Progenitor cell of endocrine pancreas (in vitro differentiated cells): ENCODE data around the gene SIM1. TPM values are rescaled to one million over a fixed set of nuclear protein-coding genes. Genes with fewer than 3 reads are reported as not detected.

Source experiments
- DNase-seq: peaks from one replicate; pipeline ENCODE4 v3.0.0; 2021; ENCODE audit warnings: low spot score; ENCODE audit not compliant: unreplicated experiment
- H3K27ac Mint-ChIP-seq: 2 replicates; pipeline ENCODE4 v1.8.0; 2021; ENCODE audit warnings: mild to moderate bottlenecking, moderate library complexity, mixed read lengths
- H3K27me3 Mint-ChIP-seq: 2 replicates; pipeline ENCODE4 v1.8.0; 2021; ENCODE audit warnings: mixed read lengths
- H3K36me3 Mint-ChIP-seq: 2 replicates; pipeline ENCODE4 v1.8.0; 2022; ENCODE audit warnings: mixed read lengths; ENCODE audit not compliant: insufficient read depth
- H3K4me1 Mint-ChIP-seq: 2 replicates; pipeline ENCODE4 v1.8.0; 2021; ENCODE audit warnings: low read depth, mixed read lengths
- H3K4me3 Mint-ChIP-seq: 2 replicates; pipeline ENCODE4 v1.8.0; 2021; ENCODE audit warnings: low read depth, mild to moderate bottlenecking, moderate library complexity, mixed read lengths
- H3K9me3 Mint-ChIP-seq: 2 replicates; pipeline ENCODE4 v1.8.0; 2021; ENCODE audit warnings: low read depth, mixed read lengths
- total RNA-seq: library from RNA; stranded (reverse); gene quantifications from 2 replicates; pipeline ENCODE4 v1.2.1, GENCODE V29; 2021
- TF ChIP-seq, protein P1 (sequence below): fragments of 200-600 bp; sonication (generic); IDR thresholded peaks from one replicate; pipeline ENCODE4 v1.5.0; 2021; ENCODE audit warnings: antibody characterized with exemption, mild to moderate bottlenecking; ENCODE audit not compliant: unreplicated experiment

The SIM1 gene
- total RNA-seq, 1 donor from 2014 or later, result 6.9 TPM

DNA sequence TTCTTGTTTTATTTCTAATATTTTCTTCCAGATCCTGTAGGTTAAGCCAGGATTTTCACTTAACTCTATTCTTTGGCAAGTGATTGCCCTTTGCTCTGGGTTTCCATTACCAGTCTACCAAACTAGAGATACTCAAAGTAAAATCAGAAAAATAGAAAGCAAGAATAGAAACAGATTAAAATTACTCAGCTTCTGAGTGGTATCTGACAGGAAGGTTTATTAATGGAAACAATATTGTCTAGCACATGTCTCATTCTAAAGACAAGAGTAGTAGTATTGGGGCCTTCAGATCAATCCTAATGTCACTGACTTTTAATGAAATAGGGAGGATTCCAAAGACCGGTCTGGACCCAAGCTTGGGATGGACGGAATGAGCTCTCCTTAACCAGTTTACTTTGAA lies 72.3 kb downstream of the SIM1 start:
- H3K27ac Mint-ChIP-seq, result no peak overlapping the region
- no peaks in the 10 kb centered on the region for H3K27me3 Mint-ChIP-seq
- TF ChIP-seq, protein P1, sequence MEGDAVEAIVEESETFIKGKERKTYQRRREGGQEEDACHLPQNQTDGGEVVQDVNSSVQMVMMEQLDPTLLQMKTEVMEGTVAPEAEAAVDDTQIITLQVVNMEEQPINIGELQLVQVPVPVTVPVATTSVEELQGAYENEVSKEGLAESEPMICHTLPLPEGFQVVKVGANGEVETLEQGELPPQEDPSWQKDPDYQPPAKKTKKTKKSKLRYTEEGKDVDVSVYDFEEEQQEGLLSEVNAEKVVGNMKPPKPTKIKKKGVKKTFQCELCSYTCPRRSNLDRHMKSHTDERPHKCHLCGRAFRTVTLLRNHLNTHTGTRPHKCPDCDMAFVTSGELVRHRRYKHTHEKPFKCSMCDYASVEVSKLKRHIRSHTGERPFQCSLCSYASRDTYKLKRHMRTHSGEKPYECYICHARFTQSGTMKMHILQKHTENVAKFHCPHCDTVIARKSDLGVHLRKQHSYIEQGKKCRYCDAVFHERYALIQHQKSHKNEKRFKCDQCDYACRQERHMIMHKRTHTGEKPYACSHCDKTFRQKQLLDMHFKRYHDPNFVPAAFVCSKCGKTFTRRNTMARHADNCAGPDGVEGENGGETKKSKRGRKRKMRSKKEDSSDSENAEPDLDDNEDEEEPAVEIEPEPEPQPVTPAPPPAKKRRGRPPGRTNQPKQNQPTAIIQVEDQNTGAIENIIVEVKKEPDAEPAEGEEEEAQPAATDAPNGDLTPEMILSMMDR, result no peak
- no peaks in the 10 kb centered on the region for H3K4me1 Mint-ChIP-seq
- H3K9me3 Mint-ChIP-seq, result peaks cover 2% of the 10 kb centered on the region
- no peaks in the 10 kb centered on the region for H3K36me3 Mint-ChIP-seq
- DNase-seq, result no peak
- H3K4me3 Mint-ChIP-seq, result no peak overlapping the region

DNA sequence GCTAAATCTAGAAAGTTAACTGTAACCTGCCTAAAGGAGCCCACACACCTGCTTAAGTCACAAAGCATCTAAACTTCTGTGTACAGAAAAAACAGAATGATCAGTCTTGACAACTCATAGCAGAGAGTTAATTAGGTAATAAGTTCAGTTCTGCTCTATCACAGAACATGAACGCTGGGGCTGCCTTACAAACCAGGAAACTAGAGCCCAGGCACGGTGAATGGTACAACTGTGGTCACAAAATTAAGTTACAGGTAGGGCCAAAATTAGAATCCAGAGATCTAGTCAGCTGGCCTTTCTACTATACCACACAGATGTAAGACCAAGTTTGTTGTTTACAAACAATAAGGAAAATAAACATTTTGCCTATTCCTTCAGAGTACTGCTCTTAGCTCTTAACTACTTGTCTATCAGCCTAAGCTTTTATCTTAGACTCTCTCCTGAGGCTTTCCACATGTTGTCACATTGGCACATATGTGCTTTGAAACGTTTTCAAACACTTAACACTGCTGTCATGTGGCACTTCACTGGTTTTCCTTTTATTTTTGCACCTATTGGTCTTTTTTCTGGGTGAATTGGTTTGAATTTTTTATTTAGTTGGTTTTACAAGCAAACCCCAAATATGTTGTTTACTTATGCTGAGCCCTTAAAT lies 75.7 kb downstream of the SIM1 start:
- DNase-seq, result no peak
- Mint-ChIP-seq H3K9me3 (peaks cover 2% of the 10 kb centered on the region), H3K4me3 (no peak overlapping the region), H3K27me3 (no peaks in the 10 kb centered on the region), H3K27ac (no peak overlapping the region), H3K36me3 (no peaks in the 10 kb centered on the region), H3K4me1 (no peaks in the 10 kb centered on the region)
- TF ChIP-seq, protein P1, result no peak

DNA sequence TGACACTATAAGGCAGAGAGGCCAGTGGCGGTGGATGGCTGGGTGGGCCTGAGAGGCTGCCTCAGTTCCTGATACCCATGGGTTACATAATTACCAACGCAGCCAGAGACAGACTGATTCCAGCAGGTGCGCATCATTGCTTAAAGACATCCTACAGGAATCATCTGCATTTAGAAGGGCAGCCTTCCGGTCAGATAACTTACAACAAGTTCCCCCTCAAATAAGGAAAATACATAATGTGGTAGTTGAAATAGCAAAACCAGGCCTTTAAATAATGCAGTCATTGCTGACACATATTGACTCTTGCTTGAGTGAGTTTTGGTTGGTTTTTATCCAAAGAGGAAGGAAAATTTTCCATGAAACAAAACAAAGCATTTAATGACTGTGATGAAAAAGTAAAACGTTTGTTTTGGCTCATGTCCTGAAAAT lies 81.9 kb downstream of the SIM1 start:
- DNase-seq, result no peak
- Mint-ChIP-seq H3K9me3 (no peaks in the 10 kb centered on the region), H3K27me3 (no peaks in the 10 kb centered on the region), H3K4me1 (no peaks in the 10 kb centered on the region), H3K4me3 (no peak overlapping the region), H3K27ac (no peak overlapping the region), H3K36me3 (no peaks in the 10 kb centered on the region)
- TF ChIP-seq, protein P1, result no peak

DNA sequence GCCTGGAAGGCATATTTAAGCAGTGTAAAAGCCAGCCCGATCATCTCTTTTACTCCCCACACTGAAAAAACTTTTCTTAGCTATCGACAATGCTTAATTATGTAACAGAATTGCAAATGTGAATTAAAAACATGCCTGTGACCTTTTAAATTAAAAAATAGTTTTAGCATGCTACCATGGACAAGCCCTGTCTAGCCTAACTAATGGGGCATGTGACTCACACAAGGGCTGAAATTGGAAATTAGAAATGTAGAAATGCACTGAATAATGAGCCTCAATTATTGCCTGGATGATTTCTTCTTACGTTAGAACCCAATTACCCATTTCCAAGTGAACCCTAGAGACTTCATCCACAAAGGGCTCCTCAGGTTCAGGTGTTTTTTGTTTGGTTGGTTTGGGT lies 82.7 kb downstream of the SIM1 start:
- Mint-ChIP-seq H3K9me3 (no peaks in the 10 kb centered on the region), H3K27ac (no peak overlapping the region), H3K4me1 (no peaks in the 10 kb centered on the region), H3K27me3 (no peaks in the 10 kb centered on the region), H3K36me3 (no peaks in the 10 kb centered on the region), H3K4me3 (no peak overlapping the region)
- DNase-seq, result no peak
- TF ChIP-seq, protein P1, result no peak

DNA sequence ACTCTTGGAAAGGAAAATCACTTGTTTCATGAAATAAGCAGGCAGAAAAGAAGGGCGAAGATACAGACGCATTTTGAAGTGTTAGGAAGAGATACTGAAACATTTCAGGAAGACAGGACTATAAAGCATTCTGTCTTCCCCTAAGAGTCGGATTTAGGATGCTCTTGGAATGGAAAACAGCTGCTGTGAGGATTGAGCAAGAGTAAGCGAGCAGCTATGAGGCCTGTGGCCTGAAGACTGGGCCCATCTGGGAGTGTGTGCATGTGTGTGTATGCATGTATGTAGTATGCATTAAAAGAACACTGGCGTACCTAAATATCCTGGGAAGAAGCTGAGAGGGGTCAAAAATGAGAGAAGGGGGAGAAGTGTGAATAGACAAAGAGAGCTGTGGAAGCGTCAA lies 83.6 kb downstream of the SIM1 start:
- H3K4me3 Mint-ChIP-seq, result no peak overlapping the region
- DNase-seq, result no peak
- H3K27ac Mint-ChIP-seq, result no peak overlapping the region

More for the DNA sequence above, 83.6 kb downstream of the SIM1 start:
- peaks cover 1% of the 10 kb centered on the region for H3K4me1 Mint-ChIP-seq
- no peaks in the 10 kb centered on the region for H3K27me3 Mint-ChIP-seq
- TF ChIP-seq, protein P1, result no peak
- no peaks in the 10 kb centered on the region for H3K36me3 Mint-ChIP-seq
- no peaks in the 10 kb centered on the region for H3K9me3 Mint-ChIP-seq
